Ishikawa (cell line): ENCODE results near the gene GUSB.

ENCODE experiments used
- CEBPB ChIP-seq: IDR thresholded peaks from 2 replicates; pipeline ENCODE4 v1.6.1; 2012
- CREB1 ChIP-seq: IDR thresholded peaks from 2 replicates; pipeline ENCODE4 v1.6.1; 2012; ENCODE audit warnings: low read depth
- EGR1 ChIP-seq: IDR thresholded peaks from 2 replicates; pipeline ENCODE4 v1.6.1; 2012
- EP300 ChIP-seq: IDR thresholded peaks from 2 replicates; pipeline ENCODE4 v1.6.1; 2012; ENCODE audit warnings: borderline replicate concordance
- FOXM1 ChIP-seq: IDR thresholded peaks from 2 replicates; pipeline ENCODE4 v1.6.1; 2012; ENCODE audit warnings: low read depth, borderline replicate concordance
- NFIC ChIP-seq: IDR thresholded peaks from 2 replicates; pipeline ENCODE4 v1.6.1; 2012
- RAD21 ChIP-seq: IDR thresholded peaks from 2 replicates; pipeline ENCODE4 v1.6.1; 2012; ENCODE audit warnings: low read depth
- TAF1 ChIP-seq: IDR thresholded peaks from 2 replicates; pipeline ENCODE4 v1.6.1; 2012; ENCODE audit warnings: low read depth, mild to moderate bottlenecking
- TCF12 ChIP-seq: IDR thresholded peaks from 2 replicates; pipeline ENCODE4 v1.6.1; 2012; ENCODE audit warnings: low read depth
- TEAD4 ChIP-seq: IDR thresholded peaks from 2 replicates; pipeline ENCODE4 v1.6.1; 2012
- YY1 ChIP-seq: IDR thresholded peaks from 2 replicates; pipeline ENCODE4 v1.6.1; 2012; ENCODE audit warnings: low read depth
- ZBTB7A ChIP-seq: IDR thresholded peaks from 2 replicates; pipeline ENCODE4 v1.6.1; 2012; ENCODE audit warnings: low read depth
- TF ChIP-seq, protein P1 (sequence below): IDR thresholded peaks from 2 replicates; pipeline ENCODE4 v1.6.1; 2012
- TF ChIP-seq, protein P2 (sequence below): IDR thresholded peaks from 2 replicates; pipeline ENCODE4 v1.6.1; 2012; ENCODE audit warnings: low read depth, mild to moderate bottlenecking
- TF ChIP-seq, protein P3 (sequence below): IDR thresholded peaks from 2 replicates; pipeline ENCODE4 v1.6.1; 2012

GUSB gene

GRCh38 chr7:65980478-65981250 is 1.3 kb downstream of the GUSB start:
- TF ChIP-seq FOXM1 = no peak
- no peak for TF ChIP-seq TAF1
- TF ChIP-seq, protein P1, sequence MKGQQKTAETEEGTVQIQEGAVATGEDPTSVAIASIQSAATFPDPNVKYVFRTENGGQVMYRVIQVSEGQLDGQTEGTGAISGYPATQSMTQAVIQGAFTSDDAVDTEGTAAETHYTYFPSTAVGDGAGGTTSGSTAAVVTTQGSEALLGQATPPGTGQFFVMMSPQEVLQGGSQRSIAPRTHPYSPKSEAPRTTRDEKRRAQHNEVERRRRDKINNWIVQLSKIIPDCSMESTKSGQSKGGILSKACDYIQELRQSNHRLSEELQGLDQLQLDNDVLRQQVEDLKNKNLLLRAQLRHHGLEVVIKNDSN = no peak
- TF ChIP-seq CREB1 = no peak
- no peak for TF ChIP-seq TEAD4
- TF ChIP-seq EP300 = no peak
- no peak for TF ChIP-seq RAD21
- no peak for TF ChIP-seq CEBPB
- no peak for TF ChIP-seq ZBTB7A
- TF ChIP-seq, protein P2, sequence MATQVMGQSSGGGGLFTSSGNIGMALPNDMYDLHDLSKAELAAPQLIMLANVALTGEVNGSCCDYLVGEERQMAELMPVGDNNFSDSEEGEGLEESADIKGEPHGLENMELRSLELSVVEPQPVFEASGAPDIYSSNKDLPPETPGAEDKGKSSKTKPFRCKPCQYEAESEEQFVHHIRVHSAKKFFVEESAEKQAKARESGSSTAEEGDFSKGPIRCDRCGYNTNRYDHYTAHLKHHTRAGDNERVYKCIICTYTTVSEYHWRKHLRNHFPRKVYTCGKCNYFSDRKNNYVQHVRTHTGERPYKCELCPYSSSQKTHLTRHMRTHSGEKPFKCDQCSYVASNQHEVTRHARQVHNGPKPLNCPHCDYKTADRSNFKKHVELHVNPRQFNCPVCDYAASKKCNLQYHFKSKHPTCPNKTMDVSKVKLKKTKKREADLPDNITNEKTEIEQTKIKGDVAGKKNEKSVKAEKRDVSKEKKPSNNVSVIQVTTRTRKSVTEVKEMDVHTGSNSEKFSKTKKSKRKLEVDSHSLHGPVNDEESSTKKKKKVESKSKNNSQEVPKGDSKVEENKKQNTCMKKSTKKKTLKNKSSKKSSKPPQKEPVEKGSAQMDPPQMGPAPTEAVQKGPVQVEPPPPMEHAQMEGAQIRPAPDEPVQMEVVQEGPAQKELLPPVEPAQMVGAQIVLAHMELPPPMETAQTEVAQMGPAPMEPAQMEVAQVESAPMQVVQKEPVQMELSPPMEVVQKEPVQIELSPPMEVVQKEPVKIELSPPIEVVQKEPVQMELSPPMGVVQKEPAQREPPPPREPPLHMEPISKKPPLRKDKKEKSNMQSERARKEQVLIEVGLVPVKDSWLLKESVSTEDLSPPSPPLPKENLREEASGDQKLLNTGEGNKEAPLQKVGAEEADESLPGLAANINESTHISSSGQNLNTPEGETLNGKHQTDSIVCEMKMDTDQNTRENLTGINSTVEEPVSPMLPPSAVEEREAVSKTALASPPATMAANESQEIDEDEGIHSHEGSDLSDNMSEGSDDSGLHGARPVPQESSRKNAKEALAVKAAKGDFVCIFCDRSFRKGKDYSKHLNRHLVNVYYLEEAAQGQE = no peak
- TF ChIP-seq, protein P3, sequence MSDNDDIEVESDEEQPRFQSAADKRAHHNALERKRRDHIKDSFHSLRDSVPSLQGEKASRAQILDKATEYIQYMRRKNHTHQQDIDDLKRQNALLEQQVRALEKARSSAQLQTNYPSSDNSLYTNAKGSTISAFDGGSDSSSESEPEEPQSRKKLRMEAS = no peak
- TF ChIP-seq YY1 = no peak
- TF ChIP-seq EGR1 = no peak
- no peak for TF ChIP-seq TCF12
- no peak for TF ChIP-seq NFIC

- TF ChIP-seq FOXM1 (no peak), CREB1 (no peak), RAD21 (no peak), NFIC (no peak), EP300 (no peak), TEAD4 (no peak), CEBPB (no peak), ZBTB7A (no peak), EGR1 (no peak)
- TF ChIP-seq, protein P2 = no peak
- TF ChIP-seq, protein P1 = no peak
- TF ChIP-seq, protein P3 = no peak
Measured at GRCh38 chr7:65979583-65980477, 2.2 kb downstream of the GUSB start.

DNA sequence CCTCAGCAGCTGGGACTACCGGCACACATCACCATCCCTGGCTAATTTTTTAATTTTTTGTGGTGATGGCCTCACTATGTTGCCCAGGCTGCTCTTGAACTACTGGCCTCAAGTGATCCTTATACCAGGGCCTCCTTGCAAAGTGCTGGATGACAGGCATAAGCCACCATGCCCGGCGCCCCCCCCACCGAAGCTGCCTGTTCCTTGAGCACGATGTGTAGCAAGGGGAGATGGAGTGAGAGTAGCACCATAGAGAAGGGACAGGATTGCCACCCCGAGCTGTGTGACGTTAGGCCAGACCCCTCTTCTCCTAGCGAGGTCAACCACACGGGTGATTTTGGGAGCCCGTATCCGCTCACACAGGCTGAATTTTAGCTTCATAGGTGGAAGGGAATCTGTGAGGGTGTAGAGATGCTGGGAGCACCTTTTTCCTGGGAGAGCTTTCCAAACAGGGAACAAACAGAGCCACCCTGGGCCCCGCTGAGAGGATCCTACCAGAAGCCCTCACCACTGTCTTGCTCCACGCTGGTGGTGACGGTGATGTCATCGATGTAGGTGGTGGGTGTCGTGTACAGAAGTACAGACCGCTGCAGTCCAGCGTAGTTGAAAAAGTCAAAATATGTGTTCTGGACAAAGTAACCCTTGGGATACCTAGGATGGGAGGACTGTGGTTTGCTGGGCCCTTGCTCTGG is 3.0 kb downstream of the GUSB start:
- TF ChIP-seq EGR1 (no peak), ZBTB7A (no peak), TEAD4 (no peak), EP300 (no peak), CREB1 (no peak), NFIC (no peak), YY1 (no peak), CEBPB (no peak)
- TF ChIP-seq, protein P1 = no peak
- TF ChIP-seq, protein P2 = no peak
